IMR-90 (cell line): ENCODE measurements around the gene RAPH1. TPM values are rescaled to one million over a fixed set of nuclear protein-coding genes. Genes with fewer than 3 reads are reported as not detected.

Experiments
- ATAC-seq: fragments of 200-7000 bp; cut with Tn5 transposase; 2 replicates; pipeline ENCODE4 v1.9.1; 2020; ENCODE audit warnings: low read depth, mild to moderate bottlenecking, moderate library complexity
- BruUV-seq: library from RNA; stranded (reverse); fragments of 400-500 nt; replicated peaks from 2 replicates; lab custom pipeline; 2021; lab: Mats Ljungman, UMichigan
- CTCF ChIA-PET: fragments of 300-600 bp; formaldehyde crosslinking; extraction: SDS; loops from one replicate; lab custom pipeline; 2021; ENCODE audit warnings: antibody characterized with exemption; lab: Yijun Ruan, JAX
- POLR2A ChIA-PET: fragments of 300-600 bp; sonication (Branson Sonifier 250); formaldehyde crosslinking; loops from one replicate; lab custom pipeline; 2022; ENCODE audit warnings: antibody characterized with exemption; ENCODE audit not compliant: unreplicated experiment; lab: Charles Lee
- DNase-seq: peaks from one replicate; pipeline ENCODE4 v3.0.0; 2013
- H2AFZ ChIP-seq: replicated peaks from 2 replicates; pipeline ENCODE3; 2013; ENCODE audit warnings: low read length, mild to moderate bottlenecking; ENCODE audit not compliant: poor library complexity
- H2AK5ac ChIP-seq: 2 replicates; pipeline ENCODE4 v1.6.1; 2013; ENCODE audit warnings: low read depth, low read length, inconsistent platforms
- H2AK9ac ChIP-seq: replicated peaks from 2 replicates; pipeline ENCODE3; 2013; ENCODE audit warnings: mild to moderate bottlenecking, low read depth, low read length, moderate library complexity; ENCODE audit not compliant: poor library complexity
- H2BK120ac ChIP-seq: 2 replicates; pipeline ENCODE4 v1.6.1; 2013; ENCODE audit warnings: low read depth, low read length, inconsistent platforms
- H2BK15ac ChIP-seq: 3 replicates; pipeline ENCODE4 v1.6.1; 2013; ENCODE audit warnings: low read depth, low read length, inconsistent platforms
- H2BK20ac ChIP-seq: 2 replicates; pipeline ENCODE4 v1.6.1; 2013; ENCODE audit warnings: low read depth, mild to moderate bottlenecking, inconsistent platforms, low read length, moderate library complexity
- H2BK5ac ChIP-seq: 2 replicates; pipeline ENCODE4 v1.6.1; 2013; ENCODE audit warnings: mild to moderate bottlenecking, low read depth, low read length, inconsistent platforms; ENCODE audit not compliant: poor library complexity, severe bottlenecking
- H3K14ac ChIP-seq: replicated peaks from 2 replicates; pipeline ENCODE4 v1.6.1; 2013; ENCODE audit warnings: low read depth, low read length, inconsistent platforms
- H3K18ac ChIP-seq: 2 replicates; pipeline ENCODE4 v1.6.1; 2013; ENCODE audit warnings: low read depth, low read length, control low read depth
- H3K23ac ChIP-seq: 2 replicates; pipeline ENCODE4 v1.6.1; 2013; ENCODE audit warnings: low read depth, low read length, inconsistent platforms
- H3K27ac ChIP-seq: 2 replicates; pipeline ENCODE4 v1.5.1; 2013; ENCODE audit warnings: mild to moderate bottlenecking, control low read depth, low read length; ENCODE audit not compliant: insufficient read depth
- H3K27me3 ChIP-seq: 2 replicates; pipeline ENCODE4 v1.6.1; 2013; ENCODE audit warnings: low read length; ENCODE audit not compliant: control insufficient read depth, insufficient read depth
- H3K36me3 ChIP-seq: 2 replicates; pipeline ENCODE4 v1.6.1; 2013; ENCODE audit warnings: low read length, mixed read lengths; ENCODE audit not compliant: control insufficient read depth, insufficient read depth
- H3K4ac ChIP-seq: 2 replicates; pipeline ENCODE4 v1.6.1; 2013; ENCODE audit warnings: low read depth, low read length, inconsistent platforms
- H3K4me1 ChIP-seq: 2 replicates; pipeline ENCODE4 v1.6.1; 2013; ENCODE audit warnings: low read length, mixed read lengths; ENCODE audit not compliant: control insufficient read depth, insufficient read depth
- H3K4me2 ChIP-seq: 2 replicates; pipeline ENCODE4 v1.6.1; 2013; ENCODE audit warnings: low read depth, mild to moderate bottlenecking, control low read depth, low read length, moderate library complexity
- H3K4me3 ChIP-seq: 2 replicates; pipeline ENCODE4 v1.5.1; 2013; ENCODE audit warnings: low read depth, mild to moderate bottlenecking, control low read depth, low read length, moderate library complexity; ENCODE audit not compliant: insufficient read depth
- H3K56ac ChIP-seq: 2 replicates; pipeline ENCODE4 v1.6.1; 2013; ENCODE audit warnings: low read length, inconsistent platforms; ENCODE audit not compliant: insufficient read depth; ENCODE audit errors: extremely low read depth
- H3K79me1 ChIP-seq, 2 experiments: 2 replicates each; pipeline ENCODE4 v1.6.1; 2013; ENCODE audit warnings: low read length in 2 of 2, inconsistent platforms in 1 of 2, low read depth in 1 of 2
- H3K9ac ChIP-seq: 2 replicates; pipeline ENCODE4 v1.6.1; 2013; ENCODE audit warnings: low read depth, low read length, control low read depth
- H3K9me1 ChIP-seq: 2 replicates; pipeline ENCODE4 v1.6.1; 2013; ENCODE audit warnings: low read length, inconsistent platforms; ENCODE audit not compliant: insufficient read depth
- H3K9me3 ChIP-seq: 2 replicates; pipeline ENCODE4 v1.6.1; 2013; ENCODE audit warnings: low read length; ENCODE audit not compliant: control insufficient read depth, insufficient read depth
- H4K20me1 ChIP-seq: 2 replicates; pipeline ENCODE4 v1.6.1; 2013; ENCODE audit warnings: low read length, inconsistent platforms; ENCODE audit not compliant: insufficient read depth
- H4K5ac ChIP-seq: 2 replicates; pipeline ENCODE4 v1.6.1; 2013; ENCODE audit warnings: mild to moderate bottlenecking, low read depth, low read length, control low read depth
- H4K8ac ChIP-seq, 2 experiments: 2 replicates each; pipeline ENCODE4 v1.6.1; 2013; ENCODE audit warnings: low read depth in 2 of 2, low read length in 2 of 2, control low read depth in 1 of 2, inconsistent platforms in 1 of 2
- H4K91ac ChIP-seq: 2 replicates; pipeline ENCODE4 v1.6.1; 2013; ENCODE audit warnings: low read depth, low read length, inconsistent platforms; ENCODE audit not compliant: insufficient read depth
- BHLHE40 ChIP-seq: fragments of 150-350 bp; IDR thresholded peaks from 2 replicates; pipeline ENCODE4 v1.6.1; 2016; ENCODE audit warnings: mild to moderate bottlenecking, low read depth, low read length
- CEBPB ChIP-seq: IDR thresholded peaks from 2 replicates; pipeline ENCODE4 v1.6.1; 2012; ENCODE audit warnings: low read depth, low read length, improper control_type of control experiment
- MAFK ChIP-seq: IDR thresholded peaks from 2 replicates; pipeline ENCODE4 v1.6.1; 2012; ENCODE audit warnings: low read depth, low read length, improper control_type of control experiment
- MAZ ChIP-seq: IDR thresholded peaks from 2 replicates; pipeline ENCODE4 v1.6.1; 2012; ENCODE audit warnings: low read depth, mild to moderate bottlenecking, low read length, improper control_type of control experiment, moderate library complexity, borderline replicate concordance
- NFE2L2 ChIP-seq: fragments of 150-350 bp; IDR thresholded peaks from 2 replicates; pipeline ENCODE4 v1.6.1; 2016; ENCODE audit warnings: low read depth, mild to moderate bottlenecking, low read length
- RAD21 ChIP-seq: IDR thresholded peaks from 2 replicates; pipeline ENCODE4 v1.6.1; 2012; ENCODE audit warnings: low read length, improper control_type of control experiment
- RCOR1 ChIP-seq: IDR thresholded peaks from 2 replicates; pipeline ENCODE4 v1.6.1; 2012; ENCODE audit warnings: mild to moderate bottlenecking, low read length, improper control_type of control experiment; ENCODE audit not compliant: insufficient replicate concordance
- RFX5 ChIP-seq: IDR thresholded peaks from 2 replicates; pipeline ENCODE4 v1.8.0; 2012; ENCODE audit warnings: low read depth, mild to moderate bottlenecking, low read length, moderate library complexity
- WGBS, 2 experiments: methylation state at CpG; one replicate each; pipeline versions ENCODE4 v1.1.5 to v1.1.7; 2013; ENCODE audit warnings: missing lambda C conversion rate in 2 of 2; ENCODE audit not compliant: insufficient read length in 1 of 2; ENCODE audit errors: extremely low coverage in 2 of 2; 5-methylcytosine and 5-hydroxymethylcytosine counted together
- dilution Hi-C: fragments of 300-500 bp; cut with HindIII; formaldehyde crosslinking; loops from one replicate; pipeline ENCODE4 v1.14.3; 2018; ENCODE audit warnings: low sequenced_read_pairs; ENCODE audit not compliant: unreplicated experiment
- in situ Hi-C: fragments of 300-500 bp; cut with MboI; formaldehyde crosslinking; loops from 3 replicates; pipeline ENCODE4 v1.14.3; 2019; ENCODE audit warnings: low sequenced_read_pairs, inconsistent platforms, mixed read lengths
- intact Hi-C: fragments of 100-400 bp; cut with micrococcal nuclease; formaldehyde crosslinking; loops from 2 replicates; pipeline ENCODE4 v1.10.0; 2022
- polyA plus RNA-seq, 3 experiments: library from polyadenylated mRNA; depleted of rRNA; stranded (reverse); fragments of >200 nt; gene quantifications; 2 replicates each; pipeline ENCODE4 v1.2.3, GENCODE V29; 2012; ENCODE audit warnings: low replicate concordance in 1 of 3
- total RNA-seq: library from RNA; depleted of rRNA; stranded (reverse); fragments of >200 nt; gene quantifications from 2 replicates; pipeline ENCODE4 v1.2.3, GENCODE V29; 2012
- TF ChIP-seq, protein P1 (sequence below): conservative IDR thresholded peaks from 2 replicates; pipeline ENCODE4 v1.5.1; 2012; ENCODE audit warnings: mild to moderate bottlenecking, low read depth, low read length, improper control_type of control experiment
- TF ChIP-seq, protein P2 (sequence below): fragments of 150-350 bp; IDR thresholded peaks from 2 replicates; pipeline ENCODE4 v1.6.1; 2016; ENCODE audit warnings: low read depth, mild to moderate bottlenecking, low read length, moderate library complexity, borderline replicate concordance

RAPH1 gene
- total and polyA plus RNA-seq, 2 of the 4 experiments (the other 2 are of a cell fraction) = 7.5 to 15.1 TPM

DNA sequence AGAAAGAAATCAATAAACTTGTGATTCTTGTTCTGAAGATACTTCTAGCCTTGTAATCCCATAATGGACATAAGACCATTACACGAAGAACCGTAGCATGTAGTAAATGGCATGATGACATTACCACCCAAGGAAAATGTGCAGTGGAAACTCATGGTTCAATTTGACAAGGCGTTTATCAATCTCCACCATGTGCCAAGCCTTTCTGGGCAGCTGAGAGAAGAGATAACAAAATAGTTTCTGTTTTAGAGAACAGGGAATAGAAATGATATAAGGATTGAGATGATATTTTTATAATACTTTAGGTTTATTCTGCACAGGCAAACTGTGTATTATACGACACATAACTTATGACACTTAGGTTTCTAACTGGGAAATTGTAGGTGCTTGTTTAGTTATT is 187.7 kb downstream of the RAPH1 start (continued):
- no peak for TF ChIP-seq NFE2L2
- no peak for TF ChIP-seq RFX5

DNA sequence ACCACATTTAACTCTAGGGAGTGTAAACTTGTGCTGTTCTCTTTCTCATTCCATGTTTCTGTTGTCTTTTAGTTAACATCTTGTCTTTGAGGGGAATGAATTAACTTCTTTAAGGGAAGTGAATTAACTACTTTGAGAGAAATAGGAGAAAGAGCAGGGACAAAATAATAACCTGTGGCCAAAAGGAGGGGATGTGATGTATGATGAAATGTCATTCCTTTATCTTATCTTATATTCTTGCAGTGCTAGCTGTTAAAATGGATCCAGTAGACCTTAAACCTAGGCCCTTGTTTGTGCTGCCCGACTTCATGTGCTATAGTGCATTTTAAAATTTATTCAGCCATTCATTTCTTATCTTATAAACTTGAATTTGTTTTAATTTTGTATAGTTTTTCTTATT is 188.5 kb downstream of the RAPH1 start:
- Histone ChIP-seq H3K4me2 (no peak overlapping the region), H3K4me3 (no peak overlapping the region), H3K9me1 (peaks cover 4% of the 10 kb centered on the region; the same call in 1 of the 2 replicates), H3K79me1 (peaks cover 36 to 57% of the 10 kb centered on the region in 2 experiments), H4K8ac (no peak overlapping the region), H3K18ac (no peak overlapping the region), H2AK5ac (no peak overlapping the region), H2BK15ac (no peak overlapping the region), H4K20me1 (peaks cover 10% of the 10 kb centered on the region; the same call in 1 of the 2 replicates), H4K5ac (no peak overlapping the region), H3K14ac (no peak overlapping the region), H3K4me1 (no peaks in the 10 kb centered on the region), H2BK120ac (no peak overlapping the region), H3K27me3 (no peaks in the 10 kb centered on the region), H3K36me3 (peaks cover 4% of the 10 kb centered on the region; the same call in 1 of the 2 replicates), H2BK20ac (no peak overlapping the region), H2AFZ (no peak overlapping the region), H2AK9ac (no peak overlapping the region), H3K56ac (no peak overlapping the region), H4K91ac (no peak overlapping the region), H3K27ac (no peak overlapping the region), H3K23ac (no peak overlapping the region), H3K9ac (no peak overlapping the region), H3K9me3 (no peaks in the 10 kb centered on the region), H2BK5ac (no peak overlapping the region), H3K4ac (no peak overlapping the region)
- ChIA-PET CTCF (no interaction called here), POLR2A (no interaction called here)
- ATAC-seq = no peak
- no TSS peak for BruUV-seq
- no CpG with 5 or more reads among the region's 1 CpG for WGBS, 2 experiments
- TF ChIP-seq NFE2L2 (no peak), RFX5 (no peak), CEBPB (no peak), MAZ (no peak), MAFK (no peak), RCOR1 (no peak), BHLHE40 (no peak), RAD21 (no peak)
- TF ChIP-seq, protein P1, sequence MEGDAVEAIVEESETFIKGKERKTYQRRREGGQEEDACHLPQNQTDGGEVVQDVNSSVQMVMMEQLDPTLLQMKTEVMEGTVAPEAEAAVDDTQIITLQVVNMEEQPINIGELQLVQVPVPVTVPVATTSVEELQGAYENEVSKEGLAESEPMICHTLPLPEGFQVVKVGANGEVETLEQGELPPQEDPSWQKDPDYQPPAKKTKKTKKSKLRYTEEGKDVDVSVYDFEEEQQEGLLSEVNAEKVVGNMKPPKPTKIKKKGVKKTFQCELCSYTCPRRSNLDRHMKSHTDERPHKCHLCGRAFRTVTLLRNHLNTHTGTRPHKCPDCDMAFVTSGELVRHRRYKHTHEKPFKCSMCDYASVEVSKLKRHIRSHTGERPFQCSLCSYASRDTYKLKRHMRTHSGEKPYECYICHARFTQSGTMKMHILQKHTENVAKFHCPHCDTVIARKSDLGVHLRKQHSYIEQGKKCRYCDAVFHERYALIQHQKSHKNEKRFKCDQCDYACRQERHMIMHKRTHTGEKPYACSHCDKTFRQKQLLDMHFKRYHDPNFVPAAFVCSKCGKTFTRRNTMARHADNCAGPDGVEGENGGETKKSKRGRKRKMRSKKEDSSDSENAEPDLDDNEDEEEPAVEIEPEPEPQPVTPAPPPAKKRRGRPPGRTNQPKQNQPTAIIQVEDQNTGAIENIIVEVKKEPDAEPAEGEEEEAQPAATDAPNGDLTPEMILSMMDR = no peak
- TF ChIP-seq, protein P2, sequence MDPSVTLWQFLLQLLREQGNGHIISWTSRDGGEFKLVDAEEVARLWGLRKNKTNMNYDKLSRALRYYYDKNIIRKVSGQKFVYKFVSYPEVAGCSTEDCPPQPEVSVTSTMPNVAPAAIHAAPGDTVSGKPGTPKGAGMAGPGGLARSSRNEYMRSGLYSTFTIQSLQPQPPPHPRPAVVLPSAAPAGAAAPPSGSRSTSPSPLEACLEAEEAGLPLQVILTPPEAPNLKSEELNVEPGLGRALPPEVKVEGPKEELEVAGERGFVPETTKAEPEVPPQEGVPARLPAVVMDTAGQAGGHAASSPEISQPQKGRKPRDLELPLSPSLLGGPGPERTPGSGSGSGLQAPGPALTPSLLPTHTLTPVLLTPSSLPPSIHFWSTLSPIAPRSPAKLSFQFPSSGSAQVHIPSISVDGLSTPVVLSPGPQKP = no peak
- dilution Hi-C loops (no loop called here), in situ Hi-C loops (no loop called here), intact Hi-C loops (no loop called here)
- no peak for DNase-seq
